NT2/D1 (cell line): ENCODE data around the gene SLC9A3.

Experiments
- DNase-seq: peaks from one replicate; pipeline ENCODE4 v3.0.0-alpha.2; 2011; ENCODE audit warnings: low read depth, low spot score
- H3K27me3 ChIP-seq: 2 replicates; pipeline ENCODE4 v1.6.0; 2011; ENCODE audit warnings: mild to moderate bottlenecking; ENCODE audit not compliant: insufficient read length, insufficient read depth
- H3K36me3 ChIP-seq: 2 replicates; pipeline ENCODE4 v1.6.1; 2011; ENCODE audit warnings: mild to moderate bottlenecking, low read length, mixed read lengths; ENCODE audit not compliant: insufficient read depth, insufficient read length
- H3K4me1 ChIP-seq: 2 replicates; pipeline ENCODE4 v1.5.1; 2011; ENCODE audit not compliant: insufficient read depth, insufficient read length
- H3K4me3 ChIP-seq: 2 replicates; pipeline ENCODE4 v1.5.1; 2011; ENCODE audit warnings: low read depth; ENCODE audit not compliant: insufficient read length
- H3K9ac ChIP-seq: 2 replicates; pipeline ENCODE4 v1.6.0; 2011; ENCODE audit warnings: low read depth; ENCODE audit not compliant: insufficient read length
- H3K9me3 ChIP-seq: 2 replicates; pipeline ENCODE4 v1.5.1; 2011; ENCODE audit warnings: mild to moderate bottlenecking, low read length; ENCODE audit not compliant: insufficient read depth
- SUZ12 ChIP-seq: IDR thresholded peaks from 2 replicates; pipeline ENCODE4 v1.6.1; 2011; ENCODE audit not compliant: insufficient read length, insufficient read depth; ENCODE audit errors: extremely low read depth
- YY1 ChIP-seq: IDR thresholded peaks from 2 replicates; pipeline ENCODE4 v1.6.1; 2011; ENCODE audit not compliant: insufficient read length, insufficient read depth
- ZNF274 ChIP-seq: IDR thresholded peaks from 2 replicates; pipeline ENCODE4 v1.6.1; 2011; ENCODE audit warnings: mild to moderate bottlenecking, low read depth, low read length

Gene SLC9A3

DNA sequence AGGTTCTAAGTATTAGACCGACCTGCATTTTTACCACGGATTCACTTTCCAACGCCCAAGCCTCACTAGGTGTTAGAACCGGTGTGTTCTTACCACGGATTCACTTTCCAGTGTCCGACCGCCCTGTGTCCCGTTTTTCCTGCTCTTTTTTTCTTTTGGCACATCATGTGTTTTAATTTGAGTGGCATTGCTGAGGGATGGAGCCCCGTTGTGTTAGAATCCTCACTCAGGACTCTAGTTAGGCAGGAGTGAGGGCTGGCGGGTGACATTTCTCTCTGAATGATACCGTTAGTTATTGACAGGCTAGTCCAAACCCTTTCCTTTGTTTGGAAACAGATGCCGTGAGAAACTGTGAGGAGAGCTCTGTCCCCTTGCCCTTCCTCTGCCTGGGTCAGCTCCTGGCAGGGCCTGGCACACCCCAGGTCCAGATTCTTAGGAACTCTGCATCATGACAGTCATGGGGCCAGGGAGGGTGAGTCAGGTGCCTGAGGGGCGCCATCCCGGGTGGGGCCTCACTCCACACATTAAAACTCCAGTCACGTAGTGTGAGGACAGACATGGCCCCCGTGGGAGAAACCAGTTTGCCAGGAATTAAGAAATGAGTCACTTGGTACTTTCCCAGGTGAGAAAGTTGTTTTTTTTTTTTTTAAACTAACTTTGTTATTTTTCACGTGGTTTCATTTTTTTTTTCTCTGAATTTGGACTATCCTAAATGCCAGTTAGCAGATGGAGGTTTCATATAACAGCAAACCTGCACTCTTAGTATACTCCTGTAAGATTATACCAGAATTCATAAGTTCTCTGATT, 65.5 kb downstream of the SLC9A3 start:
- DNase-seq = no peak
- H3K4me3 ChIP-seq = no peak overlapping the region
- no peak overlapping the region for H3K9ac ChIP-seq
- no peaks in the 10 kb centered on the region for H3K9me3 ChIP-seq
- no peaks in the 10 kb centered on the region for H3K27me3 ChIP-seq
- TF ChIP-seq ZNF274 = no peak
- TF ChIP-seq YY1 = no peak
- TF ChIP-seq SUZ12 = no peak
- peaks cover 79% of the 10 kb centered on the region for H3K36me3 ChIP-seq
- peaks cover 4% of the 10 kb centered on the region for H3K4me1 ChIP-seq

DNA sequence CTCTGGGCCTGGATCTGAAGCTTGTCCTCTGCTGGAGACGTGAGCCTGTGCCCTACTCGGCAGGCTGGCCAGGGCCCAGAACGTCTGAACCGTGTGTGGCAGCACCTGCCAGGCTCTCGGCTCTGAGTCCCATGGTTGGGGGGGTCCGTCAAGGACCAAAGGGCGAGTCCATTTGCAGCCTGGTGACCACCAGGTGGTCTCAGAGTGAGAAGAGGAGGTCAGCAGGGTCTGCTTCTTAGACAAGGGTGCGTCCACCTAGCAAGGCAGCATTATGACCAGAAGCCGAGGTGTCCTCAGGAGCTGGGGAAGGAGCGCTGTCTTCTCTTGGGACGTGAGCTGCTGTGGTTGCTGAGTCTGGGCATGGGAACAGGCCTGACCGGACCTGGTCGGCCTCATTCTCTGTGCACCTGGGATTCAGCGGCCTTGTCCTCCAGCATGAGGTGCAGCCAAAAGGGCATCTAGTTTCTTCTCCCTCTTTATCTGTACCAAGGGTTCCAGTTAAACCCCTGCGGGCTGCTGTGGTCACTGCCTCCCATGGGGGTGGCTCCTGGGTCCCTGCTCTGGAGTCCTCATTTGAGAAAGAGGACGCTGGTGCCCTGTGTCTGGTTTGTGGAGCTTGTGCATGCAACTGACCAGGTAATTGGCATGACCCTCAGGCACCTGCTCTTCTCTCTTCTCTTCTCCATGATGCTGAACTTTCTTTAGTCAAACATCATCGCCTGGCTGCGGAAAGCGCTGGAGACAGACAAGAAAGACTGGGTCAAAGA, 66.9 kb downstream of the SLC9A3 start:
- Histone ChIP-seq H3K9ac (no peak overlapping the region), H3K36me3 (peaks cover 79% of the 10 kb centered on the region), H3K27me3 (no peaks in the 10 kb centered on the region), H3K9me3 (0 out of 2 replicates have a peak, but pooled peaks cover 2% of the 10 kb centered on the region), H3K4me3 (no peak overlapping the region), H3K4me1 (peaks cover 4% of the 10 kb centered on the region)
- TF ChIP-seq SUZ12 (no peak), YY1 (no peak), ZNF274 (no peak)
- DNase-seq = no peak

DNA sequence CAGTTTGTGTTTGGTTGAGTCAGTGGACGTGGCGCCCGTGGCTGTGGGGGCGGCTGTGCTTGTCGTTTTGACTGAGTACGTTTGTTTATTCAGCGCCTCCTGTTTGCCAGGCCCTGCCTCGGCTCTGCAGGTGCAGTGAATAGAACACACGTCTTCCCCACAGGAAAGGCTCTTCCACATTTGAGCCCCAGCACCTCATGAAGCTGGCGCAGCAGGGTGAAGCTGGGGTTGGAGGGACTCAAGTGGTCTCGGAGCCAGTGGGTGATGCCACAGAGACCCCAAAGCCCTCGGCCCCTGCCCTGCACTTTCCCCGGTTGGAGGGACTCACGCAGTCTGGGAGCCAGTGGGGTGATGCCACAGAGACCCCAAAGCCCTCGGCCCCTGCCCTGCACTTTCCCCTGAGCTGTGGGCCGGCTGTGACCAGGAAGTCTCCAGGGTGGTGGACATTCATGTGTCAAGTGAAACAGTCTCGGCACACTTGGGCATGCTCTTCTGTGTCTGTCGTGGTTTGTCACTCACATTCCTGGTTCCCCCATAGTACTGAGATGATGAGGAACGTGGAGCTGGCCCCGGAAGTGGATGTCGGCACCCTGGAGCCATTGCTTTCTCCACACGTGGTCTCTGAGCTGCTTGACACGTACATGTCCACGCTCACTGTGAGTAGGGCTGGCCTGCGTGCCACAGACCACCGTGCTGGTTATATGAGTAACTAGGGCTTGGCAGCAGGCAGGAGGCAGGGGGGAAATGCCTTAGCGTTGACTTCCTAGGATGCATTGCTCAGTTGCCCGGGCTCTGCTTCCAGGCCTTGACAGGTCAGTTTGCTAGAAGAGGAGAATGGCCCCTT, 67.7 kb downstream of the SLC9A3 start:
- peaks cover 76% of the 10 kb centered on the region for H3K36me3 ChIP-seq

DNA sequence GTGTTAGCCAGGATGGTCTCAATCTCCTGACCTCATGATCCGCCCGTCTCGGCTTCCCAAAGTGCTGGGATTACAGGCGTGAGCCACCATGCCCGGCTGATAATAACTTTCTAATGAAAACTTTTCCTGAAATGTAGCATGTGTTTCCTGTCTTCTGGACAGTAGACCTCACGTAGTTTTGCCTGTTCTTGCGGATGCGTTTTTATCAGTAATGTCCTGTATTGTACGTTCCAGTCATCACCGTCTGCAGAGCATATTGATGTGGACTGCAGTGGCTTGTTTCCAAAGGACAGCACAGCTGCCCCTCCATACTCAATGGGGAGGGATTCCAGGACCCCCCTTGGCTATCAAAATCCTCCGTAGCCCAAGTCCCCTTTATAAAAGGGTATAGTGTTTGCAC, 68.4 kb downstream of the SLC9A3 start:
- peaks cover 13% of the 10 kb centered on the region; the same call in 1 of the 2 replicates for H3K9me3 ChIP-seq
- no peak overlapping the region for H3K9ac ChIP-seq
- no peak for DNase-seq
- H3K27me3 ChIP-seq = no peaks in the 10 kb centered on the region
- TF ChIP-seq ZNF274 (no peak), SUZ12 (no peak), YY1 (no peak)
- peaks cover 4% of the 10 kb centered on the region for H3K4me1 ChIP-seq
- peaks cover 79% of the 10 kb centered on the region for H3K36me3 ChIP-seq
- no peak overlapping the region for H3K4me3 ChIP-seq

More for the DNA sequence above, 67.7 kb downstream of the SLC9A3 start:
- H3K4me1 ChIP-seq = peaks cover 4% of the 10 kb centered on the region
- TF ChIP-seq YY1 = no peak
- no peak for TF ChIP-seq SUZ12
- TF ChIP-seq ZNF274 = no peak
- H3K9ac ChIP-seq = no peak overlapping the region
- H3K4me3 ChIP-seq = no peak overlapping the region
- peaks cover 10% of the 10 kb centered on the region; the same call in 1 of the 2 replicates for H3K9me3 ChIP-seq
- no peaks in the 10 kb centered on the region for H3K27me3 ChIP-seq
- DNase-seq = no peak

DNA sequence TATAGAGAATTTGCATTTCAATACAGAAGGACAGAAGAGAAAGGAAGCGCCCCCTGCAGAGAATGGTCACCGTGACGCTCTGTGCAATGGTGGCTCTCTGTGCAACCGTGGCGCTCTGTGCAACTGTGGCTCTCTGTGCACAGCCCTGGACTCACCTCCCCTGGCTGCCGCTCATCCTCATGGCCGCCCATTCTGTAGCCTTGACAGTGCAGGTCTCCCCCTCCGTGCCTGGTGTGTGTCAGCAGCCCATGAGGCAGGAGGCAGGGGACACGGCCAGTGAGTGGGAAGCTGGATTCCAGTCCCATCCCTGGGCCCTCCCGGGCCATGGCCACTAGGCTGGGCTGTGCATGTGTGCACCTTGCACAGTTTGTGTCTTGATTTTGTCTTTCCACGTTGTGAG, 69.3 kb downstream of the SLC9A3 start:
- Histone ChIP-seq H3K4me3 (no peak overlapping the region), H3K4me1 (peaks cover 4% of the 10 kb centered on the region), H3K36me3 (peaks cover 70% of the 10 kb centered on the region), H3K9me3 (peaks cover 13% of the 10 kb centered on the region; the same call in 1 of the 2 replicates), H3K27me3 (no peaks in the 10 kb centered on the region), H3K9ac (no peak overlapping the region)
- no peak for DNase-seq
- no peak for TF ChIP-seq ZNF274
- TF ChIP-seq SUZ12 = no peak
- TF ChIP-seq YY1 = no peak

DNA sequence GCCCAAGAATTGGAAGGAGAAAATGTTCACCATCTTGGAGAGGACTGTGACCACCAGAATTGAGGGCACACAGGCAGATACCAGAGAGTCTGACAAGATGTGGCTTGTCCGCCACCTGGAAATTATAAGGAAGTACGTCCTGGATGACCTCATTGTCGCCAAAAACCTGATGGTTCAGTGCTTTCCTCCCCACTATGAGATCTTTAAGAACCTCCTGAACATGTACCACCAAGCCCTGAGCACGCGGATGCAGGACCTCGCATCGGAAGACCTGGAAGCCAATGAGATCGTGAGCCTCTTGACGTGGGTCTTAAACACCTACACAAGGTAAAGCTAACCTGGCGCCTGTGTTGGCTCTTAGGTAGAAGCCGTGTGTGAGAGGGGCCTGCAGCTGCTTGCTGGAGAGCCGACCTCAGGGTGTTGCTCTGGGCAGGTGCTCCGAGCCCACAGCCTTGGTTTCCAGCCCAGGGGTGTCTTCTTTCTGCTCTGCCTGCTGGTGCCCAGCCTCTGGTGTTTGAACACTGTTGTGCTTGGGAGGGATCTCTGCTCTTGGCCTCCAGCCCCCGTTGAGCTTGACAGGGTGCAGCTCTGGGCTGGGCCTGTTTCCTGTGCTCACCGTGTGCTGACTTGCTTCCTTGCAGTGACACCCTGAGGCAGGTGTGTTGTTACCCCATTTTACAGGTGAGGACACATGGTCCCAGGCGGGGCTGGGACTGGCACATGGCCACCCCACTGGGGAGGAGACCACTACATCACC, 70.3 kb downstream of the SLC9A3 start:
- TF ChIP-seq SUZ12 = no peak
- no peak for TF ChIP-seq YY1
- Histone ChIP-seq H3K4me1 (peaks cover 4% of the 10 kb centered on the region), H3K9me3 (peaks cover 13% of the 10 kb centered on the region; the same call in 1 of the 2 replicates), H3K9ac (no peak overlapping the region), H3K4me3 (no peak overlapping the region), H3K36me3 (peaks cover 72% of the 10 kb centered on the region), H3K27me3 (no peaks in the 10 kb centered on the region)
- DNase-seq = no peak
